ENCODE data around the gene STN1. TPM values are rescaled to one million over a fixed set of nuclear protein-coding genes. Genes with fewer than 3 reads are reported as not detected.

Gene STN1
- total RNA-seq, 1 experiment from 2014 or later = 74.7 TPM

GRCh38 chr10:103861505-103861904, 56.5 kb downstream of the STN1 start (continued):
- no peak for TF ChIP-seq REST (IDR thresholded peaks at IDR 0.05; ENCODE audit: low read depth)

- Histone ChIP-seq H4K20me1 (ENCODE audit: insufficient read depth) (no peaks in the 10 kb centered on the region), H3K4me3 (replicated peaks in 1 of 2; ENCODE audit: low read depth in 1 of 2, low read length in 2 of 2) (no peak overlapping the region), H3K9me2 (ENCODE audit: insufficient read depth) (no peaks in the 10 kb centered on the region), H3K9ac (ENCODE audit: low read length) (no peak overlapping the region), H3K27ac (ENCODE audit: low read depth, low read length) (no peak overlapping the region), H3K79me2 (ENCODE audit: insufficient read depth, low read length) (no peaks in the 10 kb centered on the region), H2AFZ (ENCODE audit: low read depth, low read length, poor library complexity, severe bottlenecking) (no peak overlapping the region), H3K4me2 (ENCODE audit: low read length) (no peak overlapping the region), H3K36me3 (ENCODE audit: control insufficient read depth in 1 of 2, insufficient read depth in 2 of 2, low read length in 2 of 2) (no peaks in the 10 kb centered on the region), H3K4me1 (ENCODE audit: control insufficient read depth in 1 of 2, insufficient read depth in 2 of 2, low read length in 2 of 2) (peaks cover 0 to 5% of the 10 kb centered on the region in 2 experiments; a peak in 1 of 4 replicates), H3K27me3 (ENCODE audit: insufficient read depth, low read length) (no peaks in the 10 kb centered on the region), H3K9me3 (ENCODE audit: control insufficient read depth in 1 of 2, insufficient read depth in 1 of 2, low read depth in 1 of 2, low read length in 2 of 2) (peaks cover 0 to 3% of the 10 kb centered on the region in 2 experiments; a peak in 2 of 4 replicates)
- RAD21 ChIA-PET (ENCODE audit: low non-redundant PET in 1 of 2, low total read pairs in 2 of 2, uncharacterized antibody in 2 of 2, unreplicated experiment in 2 of 2) = no interaction called here
- CTCF ChIA-PET = no interaction called here
- intact Hi-C loops (cut with micrococcal nuclease) = loop anchor here (1.0 to 2.0 kb wide), 2 partner anchors 146 to 261 kb away; no protein-coding TSS in a partner anchor
- TF ChIP-seq RAD21 (IDR thresholded peaks at IDR 0.05; ENCODE audit: low read depth) (peak; percentile 96), POLR2AphosphoS5 (IDR thresholded peaks at IDR 0.05; ENCODE audit: low read depth, low read length) (0 out of 2 replicates have a peak, but pooled peaks have one; percentile 15), YY1 (IDR thresholded peaks at IDR 0.05; ENCODE audit: extremely low read depth, insufficient replicate concordance, low read depth, low read length) (no peak), CTCF (IDR thresholded peaks at IDR 0.05 in 2 of 3, conservative IDR thresholded peaks at IDR 0.05 in 1 of 3; ENCODE audit: borderline replicate concordance in 1 of 3, insufficient read depth in 1 of 3, low read depth in 2 of 3, low read length in 2 of 3) (peak; percentile 67 to 93 (median 92)), ELF1 (IDR thresholded peaks at IDR 0.05; ENCODE audit: borderline replicate concordance, low read depth) (no peak), CBX3 (IDR thresholded peaks at IDR 0.05; ENCODE audit: low read depth) (no peak)
- POLR2A ChIA-PET = no interaction called here
- peak; percentile 50 for DNase-seq (ENCODE audit: low read depth, low spot score)
- no TSS peak for BruUV-seq (replicated peaks)
- peak; percentile 96 for ATAC-seq
These were observed 58.6 kb downstream of the STN1 start for GRCh38 chr10:103859161-103860086.
